ENCODE results near the gene SPATA12.

SPATA12 gene, protein sequence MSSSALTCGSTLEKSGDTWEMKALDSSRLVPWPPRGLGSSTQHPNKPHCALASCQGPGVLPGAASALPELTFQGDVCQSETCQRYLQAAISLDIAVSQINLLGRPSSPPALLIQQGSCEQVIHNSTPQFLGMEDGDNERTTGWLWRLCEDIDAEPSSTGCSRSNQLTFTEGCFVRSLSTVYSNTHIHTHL

DNA sequence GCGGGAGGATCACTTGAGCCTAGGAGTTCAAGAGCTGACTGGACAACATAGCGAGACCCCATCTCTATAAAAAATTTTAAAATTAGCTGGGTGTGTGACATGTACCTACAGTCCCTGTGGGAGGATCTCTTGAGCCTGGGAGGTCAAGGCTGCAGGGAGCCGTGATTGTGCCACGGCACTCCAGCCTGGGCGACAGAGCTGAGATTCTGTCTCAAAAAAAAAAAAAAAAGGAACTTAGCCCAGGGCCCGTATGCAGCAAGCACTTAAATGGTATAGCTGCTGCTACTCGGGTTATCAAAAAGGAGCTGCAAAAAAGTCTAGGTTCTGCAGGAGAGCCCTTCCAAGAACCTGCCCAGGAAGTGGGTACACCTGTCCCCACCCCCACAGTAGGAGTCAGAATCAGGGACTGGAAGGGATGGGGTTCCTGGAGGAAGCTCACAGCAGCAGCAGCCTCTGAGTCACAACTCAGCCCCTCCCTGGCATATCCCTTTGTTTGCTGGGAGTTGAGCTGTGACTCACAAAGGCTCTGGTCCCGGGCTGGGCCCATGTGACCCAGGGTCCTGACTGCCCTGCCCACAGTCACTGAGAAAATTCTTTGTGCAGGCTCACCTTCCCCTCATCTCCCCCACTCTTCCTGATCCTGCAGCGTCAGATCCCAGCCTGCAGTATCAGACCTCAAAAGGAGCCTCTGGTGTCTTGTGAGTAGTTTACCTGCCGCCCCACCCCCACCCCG is at the start of gene SPATA12:
Gene SPATA12, plus strand, starts transcription at position 576 of the 733 bp plus-strand sequence. CDS start 13,031 bp downstream, outside the sequence.
- peak; percentile 94 for DNase-seq (ENCODE audit: low read depth, low spot score)

- no peak for DNase-seq (ENCODE audit: low read depth, low spot score)
Observed at GRCh38 chr3:57011022-57011421, 49.4 kb upstream of the SPATA12 start.

GRCh38 chr3:57012847-57013246 is 47.6 kb upstream of the SPATA12 start:
- DNase-seq (ENCODE audit: low read depth, low spot score) = no peak

DNA sequence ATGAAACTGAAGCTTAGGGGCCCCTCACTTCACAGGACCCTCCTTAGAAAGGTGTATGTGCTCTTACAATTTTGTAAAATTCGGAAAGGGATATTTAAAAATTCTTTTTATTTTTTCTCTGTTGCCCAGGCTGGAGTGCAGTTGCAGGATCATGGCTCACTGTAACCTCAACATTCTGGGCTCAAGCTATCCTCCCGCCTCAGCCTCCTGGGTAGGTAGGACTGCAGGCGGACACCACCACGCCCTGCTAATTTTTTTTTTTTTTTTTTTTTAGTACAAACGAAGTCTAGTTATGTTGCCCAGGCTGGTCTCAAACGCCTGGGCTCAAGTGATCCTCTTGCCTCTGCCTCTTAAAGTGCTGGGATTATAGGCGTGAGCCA is 45.1 kb upstream of the SPATA12 start:
- no peak for DNase-seq (ENCODE audit: low read depth, low spot score)

- no peak for DNase-seq (ENCODE audit: low read depth, low spot score)
Observed at GRCh38 chr3:57015912-57016311, 44.6 kb upstream of the SPATA12 start.

- DNase-seq (ENCODE audit: low read depth, low spot score) = no peak
Observed at GRCh38 chr3:57017459-57017845, 43.0 kb upstream of the SPATA12 start.

DNA sequence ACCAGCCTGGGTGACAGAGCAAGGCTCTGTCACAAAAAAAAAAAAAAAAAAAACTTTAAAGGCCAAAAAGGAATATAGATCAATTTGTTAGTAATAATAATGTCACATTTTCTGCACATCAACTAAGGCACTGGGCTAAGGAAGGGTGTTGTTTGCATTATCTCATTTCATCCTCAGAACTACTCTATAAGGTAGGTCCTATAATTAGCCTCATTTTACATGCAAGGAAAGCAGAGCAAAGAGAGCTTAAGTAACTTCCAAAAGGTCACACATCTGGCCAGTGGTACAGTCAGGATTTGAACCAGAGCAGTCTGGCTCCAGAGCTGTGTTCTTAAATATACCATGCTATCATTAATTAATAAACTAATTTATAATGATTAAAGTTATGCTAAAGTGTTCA is 42.2 kb upstream of the SPATA12 start:
- DNase-seq (ENCODE audit: low read depth, low spot score) = no peak

GRCh38 chr3:57019057-57019456 is 41.4 kb upstream of the SPATA12 start:
- no peak for DNase-seq (ENCODE audit: low read depth, low spot score)

DNA sequence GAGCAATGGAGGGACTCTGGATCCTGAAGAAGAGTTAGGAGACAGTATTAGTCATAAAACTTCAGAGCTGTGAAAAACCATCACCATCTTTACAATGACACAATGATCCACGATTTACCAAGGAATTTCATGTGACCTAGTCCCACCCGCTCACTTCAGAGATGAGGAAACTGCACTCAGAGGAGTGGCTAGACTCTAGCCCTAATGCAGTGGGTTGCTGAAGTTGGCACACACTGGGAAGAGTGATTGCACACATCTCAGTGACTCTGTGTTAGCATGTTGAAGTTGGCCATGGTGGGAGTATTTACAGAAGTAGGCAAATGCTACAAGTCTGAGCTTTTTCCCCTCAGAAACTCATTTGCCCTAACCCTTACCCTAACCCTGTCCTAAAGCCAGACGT is 35.2 kb upstream of the SPATA12 start:
- no peak for DNase-seq (ENCODE audit: low read depth, low spot score)

DNA sequence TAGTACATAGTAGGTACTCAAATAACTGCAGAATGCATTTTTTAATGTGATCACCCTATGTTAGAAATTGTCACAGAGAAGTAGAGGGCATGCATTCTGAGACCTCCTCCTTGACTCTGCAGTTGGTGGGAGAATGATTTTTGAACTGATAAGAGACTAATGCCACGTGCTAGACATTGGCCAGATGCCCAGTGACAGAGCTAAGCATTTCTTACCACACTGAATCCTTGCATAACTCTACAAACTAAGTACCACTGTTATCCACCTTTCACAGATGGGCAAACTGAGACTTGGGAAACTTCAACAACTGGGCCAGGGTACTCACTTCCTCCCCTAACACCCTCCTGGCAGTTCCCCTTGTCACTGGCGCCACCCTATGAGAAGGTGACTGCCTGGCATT is 33.5 kb upstream of the SPATA12 start:
- DNase-seq (ENCODE audit: low read depth, low spot score) = no peak

DNA sequence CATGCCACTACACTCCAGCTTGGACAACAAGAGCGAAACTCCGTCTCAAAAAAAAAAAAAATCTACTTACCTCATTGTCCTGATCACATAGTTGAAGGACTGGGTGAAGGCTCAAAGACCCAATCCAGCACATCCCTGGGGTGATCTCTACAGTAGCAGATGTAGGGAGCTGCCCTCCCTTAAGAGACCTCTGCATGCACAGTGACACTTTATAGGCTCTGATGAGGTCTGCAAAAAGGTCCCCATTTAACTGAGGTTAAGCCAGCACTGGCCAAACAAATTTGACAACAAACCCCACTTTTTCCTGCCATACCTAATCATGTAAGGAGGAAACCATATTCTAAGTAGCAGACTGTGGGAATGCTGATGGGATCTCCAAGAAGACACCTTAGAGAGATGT is 31.1 kb upstream of the SPATA12 start:
- DNase-seq (ENCODE audit: low read depth, low spot score) = no peak

GRCh38 chr3:57029924-57030323 is 30.5 kb upstream of the SPATA12 start:
- DNase-seq (ENCODE audit: low read depth, low spot score) = no peak

- no peak for DNase-seq (ENCODE audit: low read depth, low spot score)
Observed at GRCh38 chr3:57030721-57031120, 29.7 kb upstream of the SPATA12 start.

GRCh38 chr3:57031631-57032541 is 28.6 kb upstream of the SPATA12 start:
- no peak for DNase-seq (ENCODE audit: low read depth, low spot score)

DNA sequence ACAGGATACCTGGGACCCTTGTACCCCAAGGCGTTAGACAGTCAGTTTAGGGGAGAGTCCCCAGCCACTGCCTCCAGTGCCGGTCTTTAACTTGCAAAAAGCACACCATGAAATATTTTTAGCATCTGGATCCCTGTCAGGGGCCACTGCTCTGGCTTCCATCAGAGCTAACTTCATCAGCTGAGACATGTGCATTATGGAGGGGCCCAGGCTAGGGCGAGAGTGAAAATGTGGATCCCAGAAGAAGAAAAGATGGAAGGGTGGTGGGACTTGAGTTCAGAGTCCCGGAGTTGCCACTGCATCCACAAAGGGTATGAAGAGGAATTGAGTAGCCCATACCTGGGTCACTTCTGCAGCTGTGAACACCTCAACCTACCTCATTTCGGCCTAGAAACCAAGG is 23.5 kb upstream of the SPATA12 start:
- no peak for DNase-seq (ENCODE audit: low read depth, low spot score)

GRCh38 chr3:57038466-57039164 is 21.8 kb upstream of the SPATA12 start:
- DNase-seq (ENCODE audit: low read depth, low spot score) = no peak

GRCh38 chr3:57041674-57042073 is 18.8 kb upstream of the SPATA12 start:
- DNase-seq (ENCODE audit: low read depth, low spot score) = no peak

DNA sequence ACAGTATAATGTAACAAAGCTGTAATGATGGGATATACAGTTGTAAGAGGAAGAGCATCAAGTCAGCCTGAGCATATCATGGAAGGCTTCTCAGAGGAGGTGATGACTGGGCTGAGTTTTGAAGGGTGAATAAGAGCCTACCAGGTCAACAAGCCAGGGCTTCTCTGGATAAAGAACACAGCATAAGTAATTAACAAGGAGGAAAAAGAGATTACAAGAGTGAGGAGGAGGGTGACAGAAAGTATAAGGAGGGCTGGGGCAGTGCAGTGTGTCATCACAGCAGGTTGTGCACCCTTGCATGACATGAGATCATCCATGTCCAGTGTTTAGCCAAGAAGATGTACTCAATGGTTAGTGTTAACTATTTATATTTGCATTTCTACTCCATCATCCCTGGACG is 16.9 kb upstream of the SPATA12 start:
- no peak for DNase-seq (ENCODE audit: low read depth, low spot score)

- no peak for DNase-seq (ENCODE audit: low read depth, low spot score)
Observed at GRCh38 chr3:57046101-57046765, 14.2 kb upstream of the SPATA12 start.

- no peak for DNase-seq (ENCODE audit: low read depth, low spot score)
Observed at GRCh38 chr3:57048052-57048671, 12.3 kb upstream of the SPATA12 start.

DNA sequence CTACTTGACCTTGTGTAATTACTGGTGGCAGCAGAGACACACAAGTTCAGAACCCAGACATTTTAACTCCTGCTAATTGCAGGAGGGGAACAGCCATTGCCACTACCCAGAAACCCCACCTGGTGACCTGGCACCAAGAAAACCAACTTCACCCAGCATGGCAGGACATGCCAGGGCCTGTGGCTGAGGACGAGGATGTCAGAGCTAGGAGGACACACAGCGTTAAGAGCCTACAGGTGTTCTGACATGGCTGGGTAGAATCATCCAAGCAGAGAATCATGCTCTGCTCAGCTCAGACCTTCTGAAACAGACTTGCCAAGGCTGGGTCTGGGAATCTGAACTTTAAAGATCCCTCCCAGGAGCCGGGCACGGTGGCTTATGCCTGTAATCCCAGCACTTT is 11.7 kb upstream of the SPATA12 start:
- DNase-seq (ENCODE audit: low read depth, low spot score) = no peak
